Stimulated activated CD4-positive, alpha-beta T cell treated with anti-CD3 and anti-CD28 coated beads, Interleukin-12 subunit alpha, Interleukin-12 subunit beta, amount 100 ng/mL, for 4 hours (primary cell): Measurements from ENCODE around the gene EPHB1.
"Not testable (repeated sequence)": the region's sequence is repeated elsewhere in the genome, so short reads cannot be mapped to it uniquely, and the experiment has no call there.

Experiments
- DNase-seq: peaks from one replicate; pipeline ENCODE4 v3.0.0-alpha.2; 2020

Gene EPHB1

GRCh38 chr3:134788283-134788682, 6.8 kb upstream of the EPHB1 start:
- DNase-seq: not testable (repeated sequence)

GRCh38 chr3:134790065-134790464, 5.0 kb upstream of the EPHB1 start:
- DNase-seq: no peak

- no peak for DNase-seq
These were observed 3.1 kb upstream of the EPHB1 start for GRCh38 chr3:134791992-134792391.

- DNase-seq: no peak
These were observed 2.4 kb upstream of the EPHB1 start for GRCh38 chr3:134792700-134793099.

GRCh38 chr3:134793562-134793961, 1.5 kb upstream of the EPHB1 start:
- no peak for DNase-seq

- DNase-seq: no peak
These were observed 737 bp upstream of the EPHB1 start for GRCh38 chr3:134794323-134794722.

GRCh38 chr3:134795746-134796280, 753 bp downstream of the EPHB1 start:
- no peak for DNase-seq

GRCh38 chr3:134796281-134797056, 1.4 kb downstream of the EPHB1 start:
- no peak for DNase-seq

GRCh38 chr3:134797057-134797740, 2.1 kb downstream of the EPHB1 start:
- no peak for DNase-seq

GRCh38 chr3:134797741-134798451, 2.8 kb downstream of the EPHB1 start:
- no peak for DNase-seq

GRCh38 chr3:134798681-134799311, 3.7 kb downstream of the EPHB1 start:
- no peak for DNase-seq

- no peak for DNase-seq
These were observed 4.3 kb downstream of the EPHB1 start for GRCh38 chr3:134799393-134799792.

GRCh38 chr3:134801204-134801958, 6.3 kb downstream of the EPHB1 start:
- no peak for DNase-seq

- DNase-seq: no peak
These were observed 7.5 kb downstream of the EPHB1 start for GRCh38 chr3:134802428-134803050.

GRCh38 chr3:134803051-134803505, 8.0 kb downstream of the EPHB1 start:
- DNase-seq: no peak

- DNase-seq: no peak
These were observed 8.6 kb downstream of the EPHB1 start for GRCh38 chr3:134803652-134804051.

GRCh38 chr3:134804508-134805480, 9.7 kb downstream of the EPHB1 start:
- DNase-seq: no peak

- DNase-seq: no peak
These were observed 12.1 kb downstream of the EPHB1 start for GRCh38 chr3:134807189-134807588.

GRCh38 chr3:134808835-134809234, 13.8 kb downstream of the EPHB1 start:
- no peak for DNase-seq

GRCh38 chr3:134809427-134810051, 14.5 kb downstream of the EPHB1 start:
- no peak for DNase-seq
